Germinal center (tissue), 1 donor: Measurements from ENCODE around the gene ARMC5.
"Not testable (repeated sequence)": the region's sequence is repeated elsewhere in the genome, so short reads cannot be mapped to it uniquely, and the experiment has no call there.

Experiments
- DNase-seq: peaks from one replicate; pipeline ENCODE4 v3.0.0; 2012; ENCODE audit warnings: mixed read lengths, low spot score

Gene ARMC5

GRCh38 chr16:31430380-31431052 is 28.8 kb upstream of the ARMC5 start:
- DNase-seq = no peak

DNA sequence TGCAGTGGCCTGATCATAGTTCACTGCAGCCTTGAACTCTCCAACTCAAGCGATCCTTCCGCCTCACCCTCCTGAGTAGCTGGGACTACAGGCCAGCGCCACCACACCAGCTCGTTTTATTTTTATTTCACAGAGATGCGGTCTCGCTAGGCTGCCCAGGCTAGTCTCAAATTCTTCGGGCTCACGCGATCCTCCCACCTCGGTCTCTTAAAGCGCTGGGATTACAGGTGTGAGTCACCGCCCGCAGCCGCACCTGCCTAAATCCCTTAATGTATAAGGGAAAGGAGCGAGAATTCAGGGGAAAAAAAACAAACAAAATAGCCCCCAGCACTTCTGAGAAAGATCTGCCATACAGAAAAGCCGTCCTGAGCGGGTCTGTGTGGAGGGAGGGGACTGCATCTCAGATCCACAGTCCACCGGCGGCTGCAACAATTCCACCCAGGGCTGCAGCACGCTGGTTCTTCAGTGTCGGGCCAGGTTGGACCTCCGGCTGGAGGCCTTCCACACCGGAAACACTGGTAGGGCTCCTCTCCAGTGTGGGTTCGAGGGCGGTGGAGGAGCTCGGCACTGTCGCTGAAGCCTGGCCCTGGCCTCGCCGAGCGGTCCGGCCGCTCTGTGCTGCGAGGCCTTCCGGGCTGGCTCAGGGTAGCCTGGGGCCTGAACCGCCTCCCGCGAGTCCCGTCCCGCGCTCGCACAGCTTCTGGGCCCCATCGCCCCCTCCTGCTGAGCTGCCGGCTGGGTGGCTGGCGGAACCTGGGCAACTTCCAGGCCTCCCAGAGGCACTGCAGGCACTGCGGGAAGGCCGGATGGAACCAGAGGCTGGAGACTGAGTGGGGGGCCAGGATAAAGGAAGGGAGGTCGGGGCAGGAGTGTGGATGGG is 23.7 kb upstream of the ARMC5 start:
- no peak for DNase-seq

- DNase-seq = no peak
Observed at GRCh38 chr16:31436221-31437045, 22.9 kb upstream of the ARMC5 start.

- no peak for DNase-seq
Observed at GRCh38 chr16:31438414-31438813, 20.9 kb upstream of the ARMC5 start.

- peak; percentile 47 for DNase-seq
Observed at GRCh38 chr16:31439023-31439422, 20.3 kb upstream of the ARMC5 start.

GRCh38 chr16:31439519-31439918 is 19.8 kb upstream of the ARMC5 start:
- no peak for DNase-seq

DNA sequence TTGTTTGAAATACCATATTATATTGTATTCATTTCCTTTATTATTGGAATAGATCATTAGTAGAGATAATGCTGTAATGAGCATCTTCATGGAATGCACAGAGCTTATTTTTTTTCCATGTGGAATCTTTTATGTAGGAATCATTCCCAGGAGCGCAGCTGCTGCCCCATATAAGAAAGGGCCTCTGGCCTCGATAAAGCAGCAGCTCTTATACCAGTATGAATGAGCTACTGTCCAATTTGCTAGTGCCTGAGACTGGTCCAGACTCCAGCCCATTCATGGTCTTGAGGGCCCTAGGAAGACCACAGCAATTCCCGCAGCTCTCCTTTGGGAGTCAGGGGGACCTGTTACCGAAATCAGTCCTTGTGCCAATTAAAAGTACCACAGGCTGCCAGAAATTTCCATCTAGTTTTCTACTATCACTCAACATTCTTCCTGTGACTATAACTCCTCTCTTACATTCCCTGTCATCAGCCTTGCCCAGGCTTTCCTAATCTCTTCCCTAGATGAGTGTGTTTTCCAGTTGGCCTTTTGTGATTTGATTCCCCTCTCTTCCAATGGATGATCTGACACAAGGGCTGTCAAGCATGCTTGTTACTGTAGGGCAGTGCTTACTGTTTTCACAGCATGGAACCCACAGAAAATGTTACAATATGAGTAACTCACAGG is 18.7 kb upstream of the ARMC5 start:
- DNase-seq = no peak

DNA sequence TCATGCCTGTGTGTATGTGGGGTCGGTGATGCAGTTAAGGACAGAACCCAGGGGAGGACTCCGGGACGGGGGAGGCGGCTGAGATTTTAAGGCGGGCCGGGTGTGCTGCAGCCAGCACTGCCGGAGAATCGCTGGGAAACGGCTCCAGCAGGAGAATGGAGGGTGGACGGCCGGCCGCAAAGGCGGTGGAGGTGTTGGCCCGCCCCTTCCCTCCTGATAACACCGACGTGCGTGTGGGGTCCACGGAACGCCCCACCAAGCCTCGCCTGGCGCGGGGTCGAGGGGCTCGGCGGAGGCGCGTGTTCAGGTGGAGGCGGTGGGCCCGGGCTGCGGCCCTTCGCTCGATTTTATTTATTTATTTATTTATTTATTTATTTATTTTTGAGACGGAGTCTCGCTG is 17.3 kb upstream of the ARMC5 start:
- DNase-seq = no peak

DNA sequence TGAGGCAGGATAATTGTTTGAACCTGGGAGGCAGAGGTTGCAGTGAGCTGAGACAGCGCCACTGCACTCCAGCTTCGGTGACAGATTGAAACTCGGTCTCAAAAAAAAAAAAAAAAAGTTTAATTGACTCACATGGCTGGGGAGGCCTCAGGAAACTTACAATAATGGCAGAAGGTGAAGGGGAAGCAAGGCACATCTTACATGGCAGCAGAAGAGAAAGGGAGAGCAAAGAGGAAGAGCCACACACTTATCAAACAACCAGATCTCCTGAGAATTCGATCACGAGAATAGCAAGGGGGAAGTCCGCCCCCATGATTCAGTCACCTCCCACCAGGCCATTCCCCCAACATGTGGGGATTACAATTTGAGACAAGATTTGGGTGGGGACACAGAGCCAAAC is 13.4 kb upstream of the ARMC5 start:
- DNase-seq = not testable (repeated sequence)

DNA sequence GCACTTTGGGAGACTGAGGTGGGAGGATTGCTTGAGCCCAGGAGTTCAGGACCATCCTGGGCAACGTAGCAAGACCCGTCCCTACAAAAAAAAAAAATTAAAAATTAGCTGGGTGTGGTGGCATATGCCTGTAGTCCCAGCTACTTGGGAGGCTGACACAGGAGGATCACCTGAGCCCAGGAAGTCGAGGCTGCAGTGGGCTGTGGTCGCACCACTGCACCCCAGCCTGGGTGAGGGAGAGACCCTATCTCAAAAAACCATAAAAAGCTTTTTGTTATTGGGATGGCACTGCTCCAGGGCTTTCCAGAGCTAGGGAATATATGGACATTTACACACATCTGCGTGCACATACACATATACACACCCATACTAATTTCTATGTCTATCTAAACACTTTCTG is 8.1 kb upstream of the ARMC5 start:
- DNase-seq = no peak

- no peak for DNase-seq
Observed at GRCh38 chr16:31451681-31452351, 7.5 kb upstream of the ARMC5 start.

DNA sequence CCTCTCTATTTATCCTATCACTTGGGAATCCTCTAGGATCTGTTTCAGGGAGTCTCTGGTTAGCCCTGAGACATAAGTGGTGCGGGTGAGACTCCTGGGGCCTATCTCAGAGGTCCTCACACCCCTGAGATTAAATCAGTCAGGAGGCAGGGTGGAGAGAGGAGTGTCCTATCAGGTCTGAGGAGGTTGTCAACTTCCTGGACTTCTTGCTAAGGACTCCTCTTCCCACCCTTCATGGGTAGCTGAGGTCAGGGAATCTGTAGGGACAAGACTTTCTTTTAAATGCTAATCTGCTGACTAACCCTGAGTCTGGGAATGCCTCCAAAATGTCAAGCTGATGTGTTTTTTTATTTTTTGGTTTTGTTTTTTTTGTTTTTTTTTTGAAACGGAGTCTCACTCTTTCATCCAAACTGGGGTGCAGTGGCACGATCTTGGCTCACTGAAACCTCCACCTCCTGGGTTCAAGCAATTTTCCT is 6.6 kb upstream of the ARMC5 start:
- no peak for DNase-seq

DNA sequence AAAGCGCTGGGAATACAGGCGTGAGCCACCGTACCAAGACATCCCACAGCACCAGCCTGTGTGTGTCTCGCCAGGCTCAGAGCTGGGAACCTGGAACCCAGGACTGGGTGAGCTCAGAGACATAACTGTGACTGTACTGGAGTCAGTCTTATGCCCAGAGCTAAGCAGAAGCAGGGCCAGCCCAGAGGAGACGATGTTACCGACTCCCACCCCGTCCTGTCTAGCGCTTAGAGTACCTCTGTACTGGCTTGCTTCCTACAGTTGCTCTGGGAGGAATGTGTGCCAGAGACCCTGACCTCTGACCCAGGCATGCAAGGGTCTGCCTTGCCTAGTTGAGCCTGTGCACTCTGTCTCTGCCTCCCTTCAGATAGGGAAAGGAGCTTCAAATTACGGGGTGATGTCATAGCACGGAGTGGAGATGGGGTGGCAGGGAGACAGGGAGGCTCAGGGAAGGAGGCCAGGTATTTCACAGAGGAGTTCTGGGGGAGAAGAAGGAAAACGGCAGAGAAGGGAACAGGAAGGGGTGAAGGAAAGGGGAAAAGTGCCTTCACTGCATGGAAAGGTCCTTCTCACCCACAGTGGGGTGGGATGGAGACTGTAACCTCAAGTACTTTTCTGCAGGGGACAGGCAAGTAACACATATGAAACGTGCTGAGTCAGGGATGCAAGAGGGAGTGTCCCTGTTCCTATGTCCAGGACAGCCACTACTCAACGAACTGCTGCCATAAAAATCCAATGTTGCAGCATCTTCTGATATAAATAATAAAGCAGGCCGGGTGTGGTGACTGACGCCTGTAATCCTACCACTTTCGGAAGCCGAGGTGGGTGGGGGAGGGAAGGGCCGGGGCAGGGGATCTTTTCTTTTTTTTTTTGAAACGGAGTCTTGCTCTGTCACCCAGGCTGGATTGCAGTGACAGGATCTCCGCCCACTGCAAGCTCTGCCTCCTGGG is 5.8 kb upstream of the ARMC5 start:
- DNase-seq = no peak

- peak; percentile 5 for DNase-seq
Observed at GRCh38 chr16:31455601-31456314, 3.5 kb upstream of the ARMC5 start.

DNA sequence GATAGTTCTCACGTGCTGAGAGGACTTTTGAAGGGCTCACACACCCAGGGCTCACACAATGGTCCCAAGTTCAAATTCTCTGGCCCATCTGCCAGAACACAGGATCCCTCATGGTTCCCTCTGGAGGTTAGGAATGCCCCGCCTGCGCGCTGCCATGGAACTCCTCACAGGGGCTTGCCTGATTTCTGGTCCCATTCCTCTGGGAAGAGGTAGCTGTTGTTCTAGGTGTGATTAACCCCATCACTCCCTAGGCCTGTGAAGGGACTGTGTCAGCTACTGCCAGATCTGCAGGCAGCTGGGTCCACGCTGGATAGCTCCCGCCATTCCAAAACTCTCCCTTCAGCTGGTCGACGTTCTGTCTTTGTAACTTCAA is 2.3 kb upstream of the ARMC5 start:
- DNase-seq = no peak

GRCh38 chr16:31458073-31458843 is 1.0 kb upstream of the ARMC5 start:
- peak; percentile 49 for DNase-seq

- peak; percentile 98 for DNase-seq
Observed at GRCh38 chr16:31459687-31460581, 633 bp downstream of the ARMC5 start.

DNA sequence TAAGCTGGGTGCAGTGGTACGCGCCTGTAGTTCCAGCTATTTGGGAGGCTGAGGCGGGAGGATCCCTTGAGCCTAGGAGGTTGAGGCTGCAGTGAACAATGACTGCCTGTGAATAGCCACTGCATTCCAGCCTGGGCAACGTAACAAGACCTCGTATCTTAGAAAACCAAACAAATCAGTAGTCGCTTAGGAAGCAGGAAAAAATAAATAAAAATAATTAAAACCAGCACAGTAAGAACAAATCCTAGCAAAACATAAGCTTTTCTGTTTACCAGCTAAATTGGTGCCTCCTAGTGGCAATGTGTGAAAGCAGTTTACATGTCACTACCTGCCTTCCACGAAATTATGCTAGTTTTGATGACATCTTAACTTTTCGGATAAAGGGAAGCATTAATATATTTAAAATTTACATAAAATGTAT is 1.3 kb downstream of the ARMC5 start:
- no peak for DNase-seq
